HG03097 (cell line): Measurements from ENCODE around the gene NDST3.

Source experiments
- ATAC-seq: cut with Tn5 transposase; IDR thresholded peaks from one replicate; pipeline ENCODE4 v1.9.1; 2021; ENCODE audit not compliant: unreplicated experiment, low FRiP score

Gene NDST3

GRCh38 chr4:118076958-118077766 lies 42.9 kb downstream of the NDST3 start:
- no peak for ATAC-seq

- ATAC-seq, result no peak
These were observed 43.5 kb downstream of the NDST3 start for GRCh38 chr4:118077767-118078105.

- no peak for ATAC-seq
These were observed 47.1 kb downstream of the NDST3 start for GRCh38 chr4:118081434-118081833.

GRCh38 chr4:118082182-118082581 lies 47.9 kb downstream of the NDST3 start:
- ATAC-seq, result no peak

- no peak for ATAC-seq
These were observed 51.4 kb downstream of the NDST3 start for GRCh38 chr4:118085700-118086099.

GRCh38 chr4:118086344-118086743 lies 52.1 kb downstream of the NDST3 start:
- ATAC-seq, result no peak

GRCh38 chr4:118087366-118087765 lies 53.1 kb downstream of the NDST3 start:
- no peak for ATAC-seq

GRCh38 chr4:118099106-118099505 lies 64.8 kb downstream of the NDST3 start:
- no peak for ATAC-seq

- no peak for ATAC-seq
These were observed 67.9 kb downstream of the NDST3 start for GRCh38 chr4:118102195-118102594.

GRCh38 chr4:118112117-118113046 lies 78.1 kb downstream of the NDST3 start:
- no peak for ATAC-seq

- peak; percentile 95 for ATAC-seq
These were observed 78.9 kb downstream of the NDST3 start for GRCh38 chr4:118113220-118113619.

- no peak for ATAC-seq
These were observed 80.4 kb downstream of the NDST3 start for GRCh38 chr4:118114720-118115119.

GRCh38 chr4:118120120-118120760 lies 86.0 kb downstream of the NDST3 start:
- ATAC-seq, result no peak

GRCh38 chr4:118124997-118125396 lies 90.7 kb downstream of the NDST3 start:
- ATAC-seq, result no peak

- ATAC-seq, result no peak
These were observed 105.0 kb downstream of the NDST3 start for GRCh38 chr4:118139241-118139640.

- ATAC-seq, result no peak
These were observed 107.0 kb downstream of the NDST3 start for GRCh38 chr4:118141240-118141639.

GRCh38 chr4:118154649-118155048 lies 120.4 kb downstream of the NDST3 start:
- no peak for ATAC-seq

- no peak for ATAC-seq
These were observed 121.2 kb downstream of the NDST3 start for GRCh38 chr4:118155516-118155915.

GRCh38 chr4:118158763-118159375 lies 124.6 kb downstream of the NDST3 start:
- ATAC-seq, result no peak

GRCh38 chr4:118167306-118167705 lies 133.0 kb downstream of the NDST3 start:
- no peak for ATAC-seq

GRCh38 chr4:118171381-118171780 lies 137.1 kb downstream of the NDST3 start:
- ATAC-seq, result no peak
